ENCODE data around the gene CLEC2A.
"Not testable (repeated sequence)": the region's sequence is repeated elsewhere in the genome, so short reads cannot be mapped to it uniquely, and the experiment has no call there.

The CLEC2A gene, protein sequence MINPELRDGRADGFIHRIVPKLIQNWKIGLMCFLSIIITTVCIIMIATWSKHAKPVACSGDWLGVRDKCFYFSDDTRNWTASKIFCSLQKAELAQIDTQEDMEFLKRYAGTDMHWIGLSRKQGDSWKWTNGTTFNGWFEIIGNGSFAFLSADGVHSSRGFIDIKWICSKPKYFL

DNA sequence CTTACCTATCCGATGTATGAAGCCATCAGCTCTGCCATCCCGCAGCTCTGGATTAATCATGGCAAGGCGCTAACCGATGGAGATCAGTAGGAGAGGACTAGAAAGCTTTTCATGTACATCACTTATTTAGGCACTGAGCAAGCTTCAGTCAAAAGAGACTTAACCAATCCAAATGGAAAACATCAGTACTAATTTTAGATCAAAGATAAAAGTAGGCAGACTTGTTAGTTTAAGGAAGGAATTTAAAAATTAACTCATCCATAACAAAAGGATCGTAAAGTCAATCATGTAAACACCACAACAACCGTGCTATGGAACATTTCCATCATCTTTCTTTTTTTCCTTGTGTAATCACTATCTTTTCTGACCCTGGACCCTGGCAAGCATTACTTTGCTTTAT, at the start of gene CLEC2A:
Gene CLEC2A (minus strand): TSS at position 101 of the 400 bp plus-strand sequence. CDS start 41 bp downstream, at position 60.
- TF ChIP-seq, protein P1, sequence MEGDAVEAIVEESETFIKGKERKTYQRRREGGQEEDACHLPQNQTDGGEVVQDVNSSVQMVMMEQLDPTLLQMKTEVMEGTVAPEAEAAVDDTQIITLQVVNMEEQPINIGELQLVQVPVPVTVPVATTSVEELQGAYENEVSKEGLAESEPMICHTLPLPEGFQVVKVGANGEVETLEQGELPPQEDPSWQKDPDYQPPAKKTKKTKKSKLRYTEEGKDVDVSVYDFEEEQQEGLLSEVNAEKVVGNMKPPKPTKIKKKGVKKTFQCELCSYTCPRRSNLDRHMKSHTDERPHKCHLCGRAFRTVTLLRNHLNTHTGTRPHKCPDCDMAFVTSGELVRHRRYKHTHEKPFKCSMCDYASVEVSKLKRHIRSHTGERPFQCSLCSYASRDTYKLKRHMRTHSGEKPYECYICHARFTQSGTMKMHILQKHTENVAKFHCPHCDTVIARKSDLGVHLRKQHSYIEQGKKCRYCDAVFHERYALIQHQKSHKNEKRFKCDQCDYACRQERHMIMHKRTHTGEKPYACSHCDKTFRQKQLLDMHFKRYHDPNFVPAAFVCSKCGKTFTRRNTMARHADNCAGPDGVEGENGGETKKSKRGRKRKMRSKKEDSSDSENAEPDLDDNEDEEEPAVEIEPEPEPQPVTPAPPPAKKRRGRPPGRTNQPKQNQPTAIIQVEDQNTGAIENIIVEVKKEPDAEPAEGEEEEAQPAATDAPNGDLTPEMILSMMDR (IDR thresholded peaks at IDR 0.05; ENCODE audit: low read depth, low read length) = no peak
- H3K4me3 ChIP-seq (replicated peaks in 1 of 2; ENCODE audit: low read depth in 2 of 2, low read length in 2 of 2) = no peak within 1 kb of the TSS
- no peak for DNase-seq (ENCODE audit: low read depth in 2 of 2)

DNA sequence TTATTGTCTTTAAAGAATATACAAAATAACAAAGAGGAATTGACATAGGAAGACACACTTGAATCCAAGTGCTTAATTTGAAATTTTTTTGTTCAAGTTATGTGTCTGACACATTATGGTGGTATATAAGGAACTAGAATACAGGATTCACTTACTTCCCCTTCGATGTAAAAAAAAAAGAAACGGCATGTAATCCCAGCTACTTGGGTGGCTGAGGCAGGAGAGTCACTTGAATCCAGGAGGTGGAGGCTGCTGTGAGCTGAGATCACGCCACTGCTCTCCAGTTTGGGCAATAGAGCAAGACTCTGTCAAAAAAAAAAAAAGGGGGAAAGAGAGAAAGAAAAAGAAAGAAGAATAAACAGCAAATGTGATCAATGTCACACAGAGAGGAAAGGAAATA, 48.0 kb upstream of the CLEC2A start:
- no peak for DNase-seq (ENCODE audit: low read depth in 2 of 2)
- no peak overlapping the region for H3K4me3 ChIP-seq (replicated peaks in 1 of 2; ENCODE audit: low read depth in 2 of 2, low read length in 2 of 2)
- TF ChIP-seq, protein P1 (IDR thresholded peaks at IDR 0.05; ENCODE audit: low read depth, low read length) = no peak

DNA sequence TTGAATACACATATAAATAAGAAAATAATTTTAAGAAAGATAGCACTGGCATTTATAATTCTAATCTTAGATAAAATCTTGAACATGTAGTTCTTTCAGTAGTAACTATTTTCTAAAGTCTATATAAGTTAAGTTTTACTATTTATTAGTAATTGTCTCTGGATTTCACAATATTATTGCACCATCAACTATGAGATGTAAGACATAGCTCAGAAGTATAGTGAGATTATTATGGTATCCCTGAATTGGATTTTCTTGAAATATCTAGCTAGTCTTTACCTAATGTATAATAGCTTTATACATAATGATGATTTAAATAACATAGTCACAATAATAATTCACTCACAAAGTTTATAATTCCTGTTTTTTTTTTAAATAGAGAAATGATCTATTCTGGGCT, 45.7 kb upstream of the CLEC2A start:
- no peak for DNase-seq (ENCODE audit: low read depth in 2 of 2)
- TF ChIP-seq, protein P1 (IDR thresholded peaks at IDR 0.05; ENCODE audit: low read depth, low read length) = no peak
- H3K4me3 ChIP-seq (replicated peaks in 1 of 2; ENCODE audit: low read depth in 2 of 2, low read length in 2 of 2) = no peak overlapping the region

DNA sequence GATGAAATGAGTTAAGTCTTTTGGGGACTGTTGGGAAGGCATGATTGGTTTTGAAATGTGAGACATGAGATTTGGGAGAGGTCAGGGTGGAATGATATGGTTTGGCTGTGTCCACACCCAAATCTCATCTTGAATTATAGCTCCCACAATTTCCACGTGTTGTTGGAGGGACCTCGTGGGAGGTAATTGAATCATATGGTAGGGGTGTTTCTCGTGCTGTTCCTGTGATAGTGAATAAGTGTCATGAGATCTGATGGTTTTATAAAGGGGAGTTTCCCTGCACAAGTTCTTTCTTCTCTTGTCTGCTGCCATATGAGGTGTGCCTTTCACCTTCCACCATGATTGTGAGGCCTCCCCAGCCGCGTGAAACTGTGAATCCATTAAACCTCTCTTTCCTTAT, 44.5 kb upstream of the CLEC2A start:
- H3K4me3 ChIP-seq (replicated peaks in 1 of 2; ENCODE audit: low read depth in 2 of 2, low read length in 2 of 2); DNase-seq (ENCODE audit: low read depth in 2 of 2): not testable (repeated sequence)

DNA sequence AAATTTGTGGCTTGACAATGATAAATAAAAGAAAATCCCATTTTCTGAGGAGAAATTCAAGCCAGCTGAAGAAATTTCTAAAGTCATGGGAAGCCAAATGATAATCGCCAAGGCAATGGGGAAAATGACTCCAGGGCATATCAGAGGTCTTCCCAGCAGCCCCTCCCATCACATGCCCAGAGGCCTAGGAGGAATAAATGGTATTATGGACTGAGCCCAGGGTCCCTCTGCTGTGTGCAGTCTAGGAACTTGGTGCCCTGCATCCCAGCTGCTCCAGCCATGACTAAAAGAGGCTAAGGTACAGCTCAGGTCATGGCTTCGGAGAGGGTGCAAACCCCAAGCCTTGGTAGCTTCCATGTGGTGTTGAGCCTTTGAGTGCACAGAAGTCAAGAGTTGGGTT, 43.4 kb upstream of the CLEC2A start:
- no peak for DNase-seq (ENCODE audit: low read depth in 2 of 2)
- no peak overlapping the region for H3K4me3 ChIP-seq (replicated peaks in 1 of 2; ENCODE audit: low read depth in 2 of 2, low read length in 2 of 2)
- TF ChIP-seq, protein P1 (IDR thresholded peaks at IDR 0.05; ENCODE audit: low read depth, low read length) = no peak

DNA sequence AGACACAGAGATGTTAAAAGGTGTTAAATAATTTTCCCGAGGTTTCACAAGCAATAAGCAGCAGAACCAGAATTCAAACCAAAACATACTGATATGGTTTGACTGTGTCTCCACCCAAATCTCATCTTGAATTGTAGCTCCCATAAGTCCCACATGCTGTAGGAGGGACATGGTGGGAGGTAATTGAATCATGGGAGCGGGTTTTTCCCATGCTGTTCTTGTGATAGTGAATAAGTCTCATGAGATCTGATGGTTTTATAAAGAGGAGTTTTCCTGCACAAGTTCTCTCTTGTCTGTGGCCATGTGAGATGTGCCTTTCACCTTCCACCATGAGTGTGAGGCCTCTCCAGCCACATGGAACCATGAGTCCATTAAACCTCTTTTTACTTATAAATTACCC, 42.6 kb upstream of the CLEC2A start:
- not testable (repeated sequence) for DNase-seq (ENCODE audit: low read depth in 2 of 2); H3K4me3 ChIP-seq (replicated peaks in 1 of 2; ENCODE audit: low read depth in 2 of 2, low read length in 2 of 2)

DNA sequence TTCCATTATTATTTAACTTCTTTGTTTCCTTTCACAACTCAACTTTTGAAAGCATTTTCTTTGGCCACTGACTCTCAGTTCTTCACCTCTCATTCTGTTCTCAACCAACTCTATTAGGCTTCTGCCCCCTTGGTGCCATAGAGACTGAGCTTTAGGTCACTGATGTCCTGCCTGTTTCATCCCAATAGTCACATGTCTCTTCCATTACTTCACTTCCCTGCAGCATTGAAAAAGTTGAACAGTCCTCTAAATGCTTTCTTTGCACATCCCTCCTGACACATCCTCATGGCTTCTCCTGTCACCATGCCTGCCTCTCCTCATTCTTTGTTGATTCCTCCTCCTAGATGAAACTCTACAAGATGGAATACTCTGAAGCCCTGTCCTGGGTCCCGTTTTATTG, 41.8 kb upstream of the CLEC2A start:
- no peak for DNase-seq (ENCODE audit: low read depth in 2 of 2)
- TF ChIP-seq, protein P1 (IDR thresholded peaks at IDR 0.05; ENCODE audit: low read depth, low read length) = no peak
- H3K4me3 ChIP-seq (replicated peaks in 1 of 2; ENCODE audit: low read depth in 2 of 2, low read length in 2 of 2) = no peak overlapping the region

DNA sequence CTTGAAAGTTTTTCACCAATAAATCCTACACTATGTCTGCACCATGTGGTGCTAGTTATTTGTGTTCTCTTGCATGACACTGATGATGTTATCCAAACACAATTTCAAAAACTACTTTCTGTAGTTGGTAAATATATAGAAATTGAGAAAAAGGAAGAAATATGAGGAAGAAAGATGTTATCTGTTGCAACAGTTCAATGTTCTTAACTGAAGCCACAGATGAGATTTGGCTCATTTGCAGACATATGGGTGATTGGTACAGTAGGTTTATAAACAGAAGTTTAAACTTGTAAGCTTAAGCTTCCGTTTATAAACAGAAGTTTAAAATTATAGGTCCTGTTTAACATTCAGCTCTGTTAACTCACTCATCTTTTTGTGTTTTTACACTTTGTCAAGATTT, 39.0 kb upstream of the CLEC2A start, which contains the start of gene CLEC12A:
Gene CLEC12A (plus strand): TSS at position 229 of the 400 bp plus-strand sequence. CDS start 188 bp downstream, outside the sequence.
- TF ChIP-seq, protein P1 (IDR thresholded peaks at IDR 0.05; ENCODE audit: low read depth, low read length) = no peak
- H3K4me3 ChIP-seq (replicated peaks in 1 of 2; ENCODE audit: low read depth in 2 of 2, low read length in 2 of 2) = no peak within 1 kb of the TSS
- no peak for DNase-seq (ENCODE audit: low read depth in 2 of 2)
